SK-N-SH (cell line): ENCODE measurements around the gene OPCML. TPM values are rescaled to one million over a fixed set of nuclear protein-coding genes. Genes with fewer than 3 reads are reported as not detected.

ENCODE experiments used
- CTCF ChIA-PET: fragments of 300-600, 350-600 bp; formaldehyde crosslinking; extraction: SDS; loops from one replicate; lab custom pipeline; 2021; lab: Yijun Ruan, JAX
- POLR2A ChIA-PET: fragments of 350-600 bp; sonication (Branson Sonifier 250); formaldehyde crosslinking; extraction: SDS; loops from one replicate; lab custom pipeline; 2020; ENCODE audit warnings: antibody characterized with exemption, inconsistent platforms; lab: Yijun Ruan, JAX
- DNase-seq: peaks from one replicate; pipeline ENCODE4 v3.0.0; 2012
- H2AFZ ChIP-seq: fragments of 200-600 bp; sonication (generic); 2 replicates; pipeline ENCODE4 v1.8.1; 2016; ENCODE audit warnings: antibody characterized with exemption, mild to moderate bottlenecking, low read depth
- H3F3A ChIP-seq: fragments of 200-600 bp; sonication (generic); replicated peaks from 2 replicates; pipeline ENCODE3; 2016; ENCODE audit warnings: antibody characterized with exemption, mild to moderate bottlenecking; ENCODE audit not compliant: insufficient read depth
- H3K27ac ChIP-seq, 2 experiments: fragments of 200-500 bp in 1 of 2; fragments of 200-600 bp in 1 of 2; sonication (Bioruptor generic) in 1 of 2; sonication (generic), shearing (Covaris generic) in 1 of 2; 2 replicates each; pipeline versions ENCODE4 v1.5.1 to v1.6.1; 2014 to 2016; ENCODE audit warnings: low read depth in 2 of 2, inconsistent platforms in 1 of 2, low read length in 1 of 2, mild to moderate bottlenecking in 1 of 2, mixed read lengths in 1 of 2
- H3K27me3 ChIP-seq: fragments of 200-600 bp; sonication (generic), shearing (Covaris generic); 2 replicates; pipeline ENCODE4 v1.6.1; 2016; ENCODE audit warnings: mixed run types; ENCODE audit not compliant: insufficient read depth
- H3K36me3 ChIP-seq, 2 experiments: fragments of 200-500 bp in 1 of 2; fragments of 200-600 bp in 1 of 2; sonication (Bioruptor generic) in 1 of 2; sonication (generic) in 1 of 2; replicated peaks in 1 of 2; 2 replicates each; pipeline versions ENCODE3 to v1.5.1; 2014 to 2016; ENCODE audit warnings: low read length in 1 of 2, mild to moderate bottlenecking in 1 of 2; ENCODE audit not compliant: insufficient read depth in 2 of 2, control insufficient read depth in 1 of 2
- H3K4me1 ChIP-seq, 2 experiments: fragments of 200-500 bp in 1 of 2; fragments of 200-600 bp in 1 of 2; sonication (Bioruptor generic) in 1 of 2; sonication (generic), shearing (Covaris generic) in 1 of 2; 2 replicates each; pipeline versions ENCODE4 v1.5.1 to v1.6.1; 2014 to 2016; ENCODE audit warnings: low read depth in 1 of 2, low read length in 1 of 2, mixed run types in 1 of 2; ENCODE audit not compliant: insufficient read depth in 2 of 2, control insufficient read depth in 1 of 2
- H3K4me2 ChIP-seq: fragments of 200-600 bp; sonication (generic), shearing (Covaris generic); 2 replicates; pipeline ENCODE4 v1.6.1; 2017; ENCODE audit warnings: mixed run types
- H3K4me3 ChIP-seq, 2 experiments: fragments of 200-500 bp in 1 of 2; fragments of 200-600 bp in 1 of 2; sonication (Bioruptor generic) in 1 of 2; sonication (generic), shearing (Covaris generic) in 1 of 2; 2 replicates each; pipeline versions ENCODE4 v1.5.1 to v1.8.1; 2014 to 2016; ENCODE audit warnings: low read depth in 2 of 2, inconsistent platforms in 1 of 2, low read length in 1 of 2, mild to moderate bottlenecking in 1 of 2, mixed read lengths in 1 of 2, moderate library complexity in 1 of 2
- H3K79me2 ChIP-seq: fragments of 200-600 bp; sonication (generic); 2 replicates; pipeline ENCODE4 v1.8.1; 2017; ENCODE audit warnings: mild to moderate bottlenecking; ENCODE audit not compliant: insufficient read depth
- H3K9ac ChIP-seq: fragments of 200-600 bp; sonication (generic); 2 replicates; pipeline ENCODE4 v1.6.1; 2017; ENCODE audit warnings: mixed run types
- H3K9me2 ChIP-seq: fragments of 200-600 bp; sonication (generic); 2 replicates; pipeline ENCODE4 v1.6.1; 2017; ENCODE audit warnings: mixed run types
- H3K9me3 ChIP-seq: fragments of 200-600 bp; sonication (generic); 2 replicates; pipeline ENCODE4 v1.6.1; 2017; ENCODE audit warnings: mixed run types, mild to moderate bottlenecking, moderate library complexity
- H4K20me1 ChIP-seq: fragments of 200-600 bp; sonication (generic); 2 replicates; pipeline ENCODE4 v1.6.1; 2017; ENCODE audit warnings: mild to moderate bottlenecking, mixed run types; ENCODE audit not compliant: insufficient read depth
- CHD2 ChIP-seq: fragments of 150-350 bp; IDR thresholded peaks from 2 replicates; pipeline ENCODE4 v1.6.1; 2018; ENCODE audit warnings: low read length; ENCODE audit not compliant: partially characterized antibody
- FOSL2 ChIP-seq: IDR thresholded peaks from 2 replicates; pipeline ENCODE4 v1.4.0; 2012; ENCODE audit warnings: low read depth, mild to moderate bottlenecking, moderate library complexity, borderline replicate concordance
- FOXJ3 ChIP-seq: sonication (generic); formaldehyde crosslinking; IDR thresholded peaks from 2 replicates; pipeline ENCODE4 v1.5.1; 2020; ENCODE audit warnings: mild to moderate bottlenecking, missing genetic modification reagents
- GABPA ChIP-seq: IDR thresholded peaks from 2 replicates; pipeline ENCODE4 v1.4.0; 2012; ENCODE audit warnings: low read depth, mild to moderate bottlenecking
- GATA2 ChIP-seq: sonication (generic); formaldehyde crosslinking; IDR thresholded peaks from 2 replicates; pipeline ENCODE4 v1.5.0; 2020; ENCODE audit warnings: mild to moderate bottlenecking, missing genetic modification reagents
- JUND ChIP-seq: IDR thresholded peaks from 2 replicates; pipeline ENCODE4 v1.4.0; 2012
- NFIC ChIP-seq: IDR thresholded peaks from 2 replicates; pipeline ENCODE4 v1.4.0; 2012; ENCODE audit warnings: borderline replicate concordance
- NRF1 ChIP-seq: IDR thresholded peaks from 2 replicates; pipeline ENCODE4 v1.6.1; 2012; ENCODE audit warnings: low read depth, mild to moderate bottlenecking, low read length
- POLR2AphosphoS5 ChIP-seq: IDR thresholded peaks from 2 replicates; pipeline ENCODE4 v1.6.1; 2012; ENCODE audit warnings: low read depth, low read length
- RCOR1 ChIP-seq: fragments of 150-350 bp; IDR thresholded peaks from 2 replicates; pipeline ENCODE4 v1.6.1; 2017; ENCODE audit warnings: antibody characterized with exemption, low read length
- RFX5 ChIP-seq: IDR thresholded peaks from 2 replicates; pipeline ENCODE4 v1.6.1; 2012; ENCODE audit warnings: mild to moderate bottlenecking, improper control_type of control experiment, low read length
- SMC3 ChIP-seq: IDR thresholded peaks from 2 replicates; pipeline ENCODE4 v1.6.1; 2012; ENCODE audit warnings: low read depth, low read length, improper control_type of control experiment
- TCF12 ChIP-seq: IDR thresholded peaks from 2 replicates; pipeline ENCODE4 v1.4.0; 2012
- YY1 ChIP-seq: IDR thresholded peaks from 2 replicates; pipeline ENCODE4 v1.4.0; 2012; ENCODE audit warnings: low read depth, mild to moderate bottlenecking
- WGBS: methylation state at CpG from one replicate; pipeline ENCODE4 v1.1.6; 2017; ENCODE audit warnings: low lambda C conversion rate; 5-methylcytosine and 5-hydroxymethylcytosine counted together
- polyA plus RNA-seq, 3 experiments: library from polyadenylated mRNA; depleted of rRNA; stranded (reverse); fragments of >200 nt; gene quantifications; 2 replicates each; pipeline ENCODE4 v1.2.3, GENCODE V29; 2012
- TF ChIP-seq, protein P1 (sequence below): fragments of 200-600 bp; sonication (generic); IDR thresholded peaks from 2 replicates; pipeline ENCODE4 v1.6.1; 2017; ENCODE audit warnings: antibody characterized with exemption, mild to moderate bottlenecking, moderate library complexity
- TF ChIP-seq, protein P2 (sequence below): fragments of 150-350 bp; IDR thresholded peaks from 2 replicates; pipeline ENCODE4 v1.6.1; 2017; ENCODE audit warnings: antibody characterized with exemption, low read length, low read depth, borderline replicate concordance
- TF ChIP-seq, protein P3 (sequence below): IDR thresholded peaks from 2 replicates; pipeline ENCODE4 v1.4.0; 2012; ENCODE audit warnings: low read depth, borderline replicate concordance
- TF ChIP-seq, protein P4 (sequence below): IDR thresholded peaks from 2 replicates; pipeline ENCODE4; 2012
- TF ChIP-seq, protein P5 (sequence below): fragments of 150-350 bp; IDR thresholded peaks from 2 replicates; pipeline ENCODE4 v1.6.1; 2016; ENCODE audit warnings: mild to moderate bottlenecking, low read depth, low read length

The OPCML gene
- polyA plus RNA-seq, 1 of the 3 experiments (the other 2 are of a cell fraction) = not detected

DNA sequence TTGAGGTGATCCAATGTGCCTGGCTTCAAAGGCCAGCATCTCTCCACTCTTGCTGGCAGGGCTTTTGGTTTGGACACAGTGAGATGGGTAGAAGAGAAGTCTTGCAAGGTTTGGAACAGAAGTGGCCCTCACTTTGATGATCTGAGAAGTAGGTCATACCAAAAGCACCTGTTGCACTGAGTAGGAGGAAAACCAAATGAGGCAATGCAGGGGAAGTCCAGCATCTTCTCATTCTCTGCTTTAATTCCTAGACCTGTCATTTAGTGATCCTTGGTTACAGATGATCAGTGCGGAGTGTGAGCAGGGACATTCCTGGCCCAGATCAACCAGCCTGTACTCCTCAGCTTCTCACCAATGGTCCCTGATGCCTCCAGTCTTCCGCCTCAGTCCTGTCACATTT is 990.5 kb downstream of the OPCML start:
- no peak overlapping the region for H3K27ac ChIP-seq
- no peaks in the 10 kb centered on the region for H3K27me3 ChIP-seq
- no peak overlapping the region for H3K4me3 ChIP-seq
- CTCF ChIA-PET = no interaction called here
- TF ChIP-seq, protein P1, sequence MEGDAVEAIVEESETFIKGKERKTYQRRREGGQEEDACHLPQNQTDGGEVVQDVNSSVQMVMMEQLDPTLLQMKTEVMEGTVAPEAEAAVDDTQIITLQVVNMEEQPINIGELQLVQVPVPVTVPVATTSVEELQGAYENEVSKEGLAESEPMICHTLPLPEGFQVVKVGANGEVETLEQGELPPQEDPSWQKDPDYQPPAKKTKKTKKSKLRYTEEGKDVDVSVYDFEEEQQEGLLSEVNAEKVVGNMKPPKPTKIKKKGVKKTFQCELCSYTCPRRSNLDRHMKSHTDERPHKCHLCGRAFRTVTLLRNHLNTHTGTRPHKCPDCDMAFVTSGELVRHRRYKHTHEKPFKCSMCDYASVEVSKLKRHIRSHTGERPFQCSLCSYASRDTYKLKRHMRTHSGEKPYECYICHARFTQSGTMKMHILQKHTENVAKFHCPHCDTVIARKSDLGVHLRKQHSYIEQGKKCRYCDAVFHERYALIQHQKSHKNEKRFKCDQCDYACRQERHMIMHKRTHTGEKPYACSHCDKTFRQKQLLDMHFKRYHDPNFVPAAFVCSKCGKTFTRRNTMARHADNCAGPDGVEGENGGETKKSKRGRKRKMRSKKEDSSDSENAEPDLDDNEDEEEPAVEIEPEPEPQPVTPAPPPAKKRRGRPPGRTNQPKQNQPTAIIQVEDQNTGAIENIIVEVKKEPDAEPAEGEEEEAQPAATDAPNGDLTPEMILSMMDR = no peak
- TF ChIP-seq RCOR1 (no peak), NRF1 (no peak), GATA2 (CRISPR knock-in tag) (no peak), POLR2AphosphoS5 (no peak), FOXJ3 (CRISPR knock-in tag) (no peak), TCF12 (no peak), JUND (no peak), RFX5 (no peak), CHD2 (no peak), FOSL2 (no peak), NFIC (no peak), SMC3 (no peak), GABPA (no peak), YY1 (no peak)
- TF ChIP-seq, protein P2, sequence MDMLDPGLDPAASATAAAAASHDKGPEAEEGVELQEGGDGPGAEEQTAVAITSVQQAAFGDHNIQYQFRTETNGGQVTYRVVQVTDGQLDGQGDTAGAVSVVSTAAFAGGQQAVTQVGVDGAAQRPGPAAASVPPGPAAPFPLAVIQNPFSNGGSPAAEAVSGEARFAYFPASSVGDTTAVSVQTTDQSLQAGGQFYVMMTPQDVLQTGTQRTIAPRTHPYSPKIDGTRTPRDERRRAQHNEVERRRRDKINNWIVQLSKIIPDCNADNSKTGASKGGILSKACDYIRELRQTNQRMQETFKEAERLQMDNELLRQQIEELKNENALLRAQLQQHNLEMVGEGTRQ = no peak
- TF ChIP-seq, protein P3, sequence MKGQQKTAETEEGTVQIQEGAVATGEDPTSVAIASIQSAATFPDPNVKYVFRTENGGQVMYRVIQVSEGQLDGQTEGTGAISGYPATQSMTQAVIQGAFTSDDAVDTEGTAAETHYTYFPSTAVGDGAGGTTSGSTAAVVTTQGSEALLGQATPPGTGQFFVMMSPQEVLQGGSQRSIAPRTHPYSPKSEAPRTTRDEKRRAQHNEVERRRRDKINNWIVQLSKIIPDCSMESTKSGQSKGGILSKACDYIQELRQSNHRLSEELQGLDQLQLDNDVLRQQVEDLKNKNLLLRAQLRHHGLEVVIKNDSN = no peak
- TF ChIP-seq, protein P4, sequence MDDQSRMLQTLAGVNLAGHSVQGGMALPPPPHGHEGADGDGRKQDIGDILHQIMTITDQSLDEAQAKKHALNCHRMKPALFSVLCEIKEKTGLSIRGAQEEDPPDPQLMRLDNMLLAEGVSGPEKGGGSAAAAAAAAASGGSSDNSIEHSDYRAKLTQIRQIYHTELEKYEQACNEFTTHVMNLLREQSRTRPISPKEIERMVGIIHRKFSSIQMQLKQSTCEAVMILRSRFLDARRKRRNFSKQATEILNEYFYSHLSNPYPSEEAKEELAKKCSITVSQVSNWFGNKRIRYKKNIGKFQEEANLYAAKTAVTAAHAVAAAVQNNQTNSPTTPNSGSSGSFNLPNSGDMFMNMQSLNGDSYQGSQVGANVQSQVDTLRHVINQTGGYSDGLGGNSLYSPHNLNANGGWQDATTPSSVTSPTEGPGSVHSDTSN = no peak
- TF ChIP-seq, protein P5, sequence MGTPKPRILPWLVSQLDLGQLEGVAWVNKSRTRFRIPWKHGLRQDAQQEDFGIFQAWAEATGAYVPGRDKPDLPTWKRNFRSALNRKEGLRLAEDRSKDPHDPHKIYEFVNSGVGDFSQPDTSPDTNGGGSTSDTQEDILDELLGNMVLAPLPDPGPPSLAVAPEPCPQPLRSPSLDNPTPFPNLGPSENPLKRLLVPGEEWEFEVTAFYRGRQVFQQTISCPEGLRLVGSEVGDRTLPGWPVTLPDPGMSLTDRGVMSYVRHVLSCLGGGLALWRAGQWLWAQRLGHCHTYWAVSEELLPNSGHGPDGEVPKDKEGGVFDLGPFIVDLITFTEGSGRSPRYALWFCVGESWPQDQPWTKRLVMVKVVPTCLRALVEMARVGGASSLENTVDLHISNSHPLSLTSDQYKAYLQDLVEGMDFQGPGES = no peak
- H3F3A ChIP-seq = no peaks in the 10 kb centered on the region
- H3K9me2 ChIP-seq = no peaks in the 10 kb centered on the region
- no peak overlapping the region for H2AFZ ChIP-seq
- no peak overlapping the region for H3K9ac ChIP-seq
- DNase-seq = no peak
- no peaks in the 10 kb centered on the region for H3K36me3 ChIP-seq
- H3K79me2 ChIP-seq = no peaks in the 10 kb centered on the region
- H3K4me1 ChIP-seq = no peaks in the 10 kb centered on the region
- no peaks in the 10 kb centered on the region for H3K9me3 ChIP-seq
- POLR2A ChIA-PET = no interaction called here
- no peak overlapping the region for H3K4me2 ChIP-seq
- H4K20me1 ChIP-seq = no peaks in the 10 kb centered on the region
- WGBS = 67% methylated on average over 1 of the region's 2 CpGs
